Effector CD4-positive, alpha-beta T cell (primary cell): ENCODE results near the gene MRPL24.
"Not testable (repeated sequence)": the region's sequence is repeated elsewhere in the genome, so short reads cannot be mapped to it uniquely, and the experiment has no call there.

Experiments used
- DNase-seq: peaks from one replicate; pipeline ENCODE4 v3.0.0-alpha.2; 2020

Gene MRPL24

GRCh38 chr1:156760092-156760795, 19.4 kb upstream of the MRPL24 start:
- DNase-seq = no peak

DNA sequence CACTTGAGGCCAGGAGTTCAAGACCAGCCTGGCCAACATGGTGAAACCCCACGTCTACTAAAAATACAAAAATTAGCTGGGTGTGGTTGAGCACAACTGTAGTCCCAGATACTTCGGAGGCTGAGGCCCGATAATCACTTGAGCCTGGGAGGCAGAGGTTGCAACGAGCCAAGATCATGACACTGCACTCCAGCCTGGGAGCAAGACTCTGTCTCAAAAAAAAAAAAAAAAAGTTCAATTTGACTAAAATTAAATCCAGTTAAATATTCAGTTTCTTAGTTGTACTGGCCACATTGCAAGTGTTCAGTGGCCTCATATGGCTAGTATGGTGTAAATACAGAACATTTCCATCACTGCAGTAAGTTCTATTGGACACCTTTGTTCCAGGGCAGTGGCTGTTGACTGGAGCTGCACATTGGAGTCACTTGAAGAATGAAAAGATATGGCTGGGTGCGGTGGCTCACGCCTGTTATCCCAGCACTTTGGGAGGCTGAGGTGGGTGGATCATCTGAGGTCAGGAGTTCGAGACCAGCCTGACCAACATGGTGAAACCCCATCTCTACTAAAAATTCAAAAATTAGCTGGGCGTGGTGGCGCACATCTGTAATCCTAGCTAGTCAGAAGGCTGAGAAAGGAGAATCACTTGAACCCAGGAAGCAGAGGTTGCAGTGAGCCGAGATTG, 16.8 kb upstream of the MRPL24 start:
- DNase-seq = not testable (repeated sequence)

- no peak for DNase-seq
These were observed 15.5 kb upstream of the MRPL24 start for GRCh38 chr1:156756355-156756754.

DNA sequence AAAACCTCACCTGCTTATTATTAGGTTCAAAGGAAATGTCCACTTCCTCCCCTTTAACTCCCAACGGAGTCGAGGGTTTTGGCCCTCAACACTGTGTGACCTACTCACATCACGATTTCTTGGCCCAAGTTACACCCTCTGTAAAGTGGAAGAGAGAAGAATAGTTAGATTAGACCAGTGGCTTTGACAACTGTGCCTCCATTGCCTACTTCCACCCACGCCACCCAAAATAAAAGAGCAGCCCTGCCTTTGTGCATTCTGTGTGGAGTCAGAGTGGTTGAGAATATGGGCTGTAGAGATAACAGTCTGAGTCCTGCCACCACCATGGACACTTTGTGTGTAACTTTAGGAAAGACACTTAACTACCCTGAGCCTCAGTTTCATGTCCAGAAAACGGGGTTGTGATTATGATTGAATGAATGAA, 14.7 kb upstream of the MRPL24 start:
- no peak for DNase-seq

DNA sequence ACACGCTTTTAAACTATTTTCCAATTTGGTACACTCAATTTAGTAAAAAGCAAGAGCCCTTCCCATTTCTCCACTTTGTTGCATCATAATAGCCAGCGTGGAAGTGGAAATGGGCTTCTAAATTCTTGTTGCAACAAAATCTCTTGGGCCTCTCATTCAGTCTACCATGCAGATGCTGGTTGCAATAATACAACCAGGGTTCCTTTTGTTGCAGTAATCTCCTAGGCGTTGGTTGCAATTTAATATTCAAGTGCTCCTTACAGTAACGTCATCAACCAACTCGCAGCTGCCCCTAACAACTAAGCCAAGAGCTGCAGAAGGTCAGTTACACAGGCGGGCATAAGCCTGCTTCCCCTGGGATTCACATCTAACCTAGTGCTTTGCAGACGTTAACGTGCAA, 13.3 kb upstream of the MRPL24 start:
- no peak for DNase-seq

GRCh38 chr1:156752843-156753482, 12.1 kb upstream of the MRPL24 start:
- no peak for DNase-seq

DNA sequence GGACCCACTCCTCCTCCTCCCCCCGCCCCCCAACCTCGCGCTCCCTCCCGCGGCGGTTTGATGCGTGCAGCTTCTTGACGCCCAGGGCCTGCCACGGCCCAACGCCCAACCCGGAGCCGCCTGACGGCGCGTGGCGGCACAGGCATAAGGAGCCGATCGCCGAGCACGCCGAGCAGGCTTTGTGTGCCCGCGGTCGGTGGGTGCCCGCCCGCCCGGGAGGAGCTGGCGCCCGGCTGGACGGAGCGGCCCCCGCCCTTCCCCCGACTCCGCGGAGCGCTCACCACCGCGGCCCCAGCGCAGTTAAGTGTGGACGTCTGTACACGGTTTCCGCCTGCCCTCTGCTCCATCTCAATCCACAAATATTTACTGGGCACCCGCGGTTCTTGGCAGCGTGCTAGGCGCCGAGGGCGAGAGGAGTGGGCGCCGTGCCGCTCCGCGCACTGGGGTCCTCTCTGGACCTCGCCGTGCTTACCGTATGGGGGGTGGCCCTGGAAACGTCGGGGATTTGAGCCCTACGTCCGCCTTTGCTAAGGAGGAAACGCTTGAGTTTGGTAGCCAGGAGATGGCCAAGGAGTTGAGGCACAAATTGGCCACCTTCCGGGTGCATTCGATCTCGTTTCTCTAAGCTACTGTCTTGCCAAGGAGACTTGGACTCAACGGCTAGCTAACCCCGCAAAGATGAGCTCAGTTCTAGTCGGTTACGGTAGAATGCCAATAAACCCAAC, 11.0 kb upstream of the MRPL24 start:
- peak; percentile 97 for DNase-seq

DNA sequence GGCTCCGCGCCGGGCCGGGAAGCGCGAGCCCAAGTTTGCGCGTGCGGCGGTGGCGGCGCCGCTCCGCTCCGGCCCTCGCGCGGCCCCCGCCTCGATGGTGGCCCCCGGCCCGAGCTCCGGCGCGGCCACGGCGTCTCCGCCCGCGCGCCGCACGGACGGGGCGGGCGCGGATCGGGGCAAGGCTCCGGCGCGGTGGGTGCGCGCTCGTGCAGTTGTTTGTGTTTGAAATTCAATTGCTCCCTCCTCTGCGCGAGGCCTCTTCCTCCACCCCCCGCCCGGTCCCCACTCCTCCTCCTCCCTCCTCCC, 10.5 kb upstream of the MRPL24 start, which contains the start of gene HDGF:
HDGF (minus strand) TSS at position 225 of the 306 bp plus-strand sequence. CDS start 246 bp downstream, outside the sequence.
- DNase-seq = no peak

DNA sequence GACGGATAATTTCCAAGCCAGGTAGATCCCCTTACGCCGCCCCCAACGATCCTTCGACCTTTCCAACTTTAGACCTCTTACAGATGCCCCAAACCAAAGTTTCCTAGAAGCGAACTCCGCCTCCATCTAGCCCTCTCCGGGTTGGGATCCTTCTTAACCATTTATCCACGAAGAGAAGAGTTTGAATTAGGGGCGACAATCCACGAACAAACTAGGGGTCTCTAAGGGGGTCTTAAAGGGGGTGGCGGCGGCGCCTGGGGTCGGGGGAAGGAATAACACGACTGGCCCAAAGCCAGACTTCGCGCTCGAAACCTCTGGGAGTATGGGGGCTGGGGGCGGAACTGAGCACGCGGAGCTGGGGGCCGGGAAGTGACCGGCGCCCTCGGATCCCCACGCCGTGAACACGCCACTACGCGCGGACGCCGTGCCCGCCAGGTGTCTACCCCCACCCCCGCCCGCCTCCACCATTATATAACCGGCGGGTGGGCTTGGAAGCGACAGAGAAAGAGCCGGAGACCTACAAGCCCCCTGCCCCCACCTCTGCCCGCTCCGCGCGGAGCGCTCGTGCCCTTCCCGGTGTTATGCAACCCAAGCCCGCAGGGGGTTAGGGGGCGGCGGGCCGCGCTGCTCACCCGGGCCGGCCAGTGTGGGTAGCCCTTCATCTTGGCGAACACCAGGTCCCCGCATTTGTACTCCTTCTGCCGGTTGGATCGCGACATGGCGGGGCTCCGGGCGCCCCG, 10.0 kb upstream of the MRPL24 start:
- peak; percentile 14 for DNase-seq

DNA sequence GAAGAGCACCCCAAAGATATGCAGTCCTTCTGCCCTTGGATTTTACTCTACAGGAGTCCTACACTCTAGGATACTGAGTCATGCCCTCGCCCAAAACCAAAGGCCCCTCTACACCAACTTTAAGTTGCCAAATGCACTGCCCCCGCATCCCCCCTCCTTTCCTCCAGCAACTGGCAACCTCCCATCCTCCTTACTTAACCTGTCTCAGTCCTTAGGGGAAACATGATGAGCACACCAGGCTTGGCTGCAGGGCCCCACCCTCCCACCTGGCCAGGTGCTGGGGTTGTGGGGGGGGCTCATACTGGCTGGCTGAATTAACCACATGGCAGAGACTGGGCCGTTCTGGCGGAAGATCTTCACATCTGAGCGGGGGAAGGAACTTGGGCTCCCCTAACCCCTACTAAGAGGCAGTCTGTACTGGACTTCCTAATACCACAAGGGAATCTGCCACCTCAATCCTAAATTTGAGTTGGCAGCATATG, 9.3 kb upstream of the MRPL24 start:
- peak; percentile 20 for DNase-seq

- no peak for DNase-seq
These were observed 8.7 kb upstream of the MRPL24 start for GRCh38 chr1:156749419-156750118.

GRCh38 chr1:156748670-156749418, 8.0 kb upstream of the MRPL24 start:
- no peak for DNase-seq

DNA sequence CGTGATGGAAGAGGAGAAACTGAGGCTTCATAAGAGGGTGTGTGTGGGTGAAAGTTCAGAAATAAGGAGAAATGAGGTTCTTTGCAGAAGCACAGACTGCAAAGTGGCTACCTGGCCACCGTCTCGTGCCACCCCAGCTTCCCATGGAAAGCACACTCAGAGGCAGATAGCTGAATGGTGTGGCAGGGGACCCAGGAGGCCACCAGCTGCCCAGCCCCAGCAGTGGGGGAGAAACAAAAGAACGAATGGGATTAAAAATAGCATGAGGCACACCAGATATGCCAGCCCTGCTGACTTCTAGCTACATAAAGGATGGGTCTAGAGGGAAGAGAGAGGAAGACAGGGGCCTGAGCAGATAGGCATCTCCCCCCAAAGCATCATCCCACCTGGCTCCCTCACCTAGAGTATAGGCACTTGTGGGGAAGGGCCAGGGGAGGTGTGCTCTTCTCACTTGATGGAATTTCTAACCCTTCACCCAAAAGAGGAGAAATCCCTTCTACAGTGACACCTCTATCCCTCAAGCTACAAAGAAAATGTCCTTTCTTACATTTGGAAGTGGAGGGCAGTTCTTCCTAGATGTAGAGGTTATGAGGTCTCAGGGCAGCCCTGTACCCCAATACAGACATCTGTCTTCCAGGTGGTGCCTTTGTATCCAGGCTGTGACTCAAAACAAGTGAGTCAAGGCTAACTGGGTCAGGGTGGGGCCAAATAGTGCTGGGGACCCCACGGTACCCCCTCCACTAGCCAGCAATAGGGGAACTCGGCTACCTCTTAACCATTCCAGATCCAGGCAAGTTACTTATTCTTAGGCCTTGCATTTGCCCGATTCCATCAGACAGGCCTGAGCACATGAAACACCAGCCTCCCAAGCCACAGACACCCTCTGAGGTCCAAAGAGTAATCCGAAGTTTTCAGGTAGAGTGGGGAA, 7.1 kb upstream of the MRPL24 start:
- no peak for DNase-seq

DNA sequence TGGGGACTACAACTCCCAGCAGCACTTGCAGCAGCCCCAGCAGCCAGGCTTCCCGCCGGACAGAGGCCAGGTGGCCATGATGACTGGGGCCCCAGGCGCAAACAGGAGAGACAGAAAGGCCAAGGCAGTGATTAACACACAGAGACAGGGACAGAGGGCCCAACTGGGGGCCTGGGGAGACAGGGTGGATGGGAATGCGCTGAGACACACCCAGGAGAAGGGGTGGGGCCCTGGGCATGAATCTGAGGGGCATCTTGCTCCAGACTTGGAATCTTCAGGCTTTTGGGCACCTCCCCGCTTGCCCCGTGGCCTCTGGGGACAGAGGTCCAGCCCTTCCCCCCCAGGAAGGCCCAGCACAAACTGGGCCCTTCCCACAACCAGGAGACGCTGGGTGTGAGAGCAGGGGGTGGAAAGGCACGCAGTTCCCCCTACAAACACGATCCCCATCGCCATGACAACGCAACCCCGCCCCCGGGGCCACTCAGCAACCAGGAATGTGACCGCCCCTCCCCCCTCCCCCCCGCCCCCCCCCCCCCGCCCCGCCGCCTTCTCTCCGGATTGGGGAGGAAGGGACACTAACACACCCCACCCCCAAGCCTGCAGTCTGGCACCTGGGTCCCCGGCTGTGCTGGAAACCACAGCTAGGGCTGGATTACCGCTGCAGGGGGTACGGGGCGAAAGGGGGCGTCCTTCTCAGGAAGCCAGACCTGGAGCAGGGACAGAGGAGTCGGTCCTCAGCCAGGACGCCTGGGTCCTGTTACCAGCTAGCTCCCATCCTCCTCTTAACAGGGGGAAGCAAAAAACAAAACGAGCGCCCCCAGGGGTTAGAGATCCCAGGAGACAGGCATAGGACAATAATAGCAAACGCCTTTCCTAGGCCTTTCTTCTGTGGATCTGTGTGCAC, 6.1 kb upstream of the MRPL24 start:
- peak; percentile 54 for DNase-seq

DNA sequence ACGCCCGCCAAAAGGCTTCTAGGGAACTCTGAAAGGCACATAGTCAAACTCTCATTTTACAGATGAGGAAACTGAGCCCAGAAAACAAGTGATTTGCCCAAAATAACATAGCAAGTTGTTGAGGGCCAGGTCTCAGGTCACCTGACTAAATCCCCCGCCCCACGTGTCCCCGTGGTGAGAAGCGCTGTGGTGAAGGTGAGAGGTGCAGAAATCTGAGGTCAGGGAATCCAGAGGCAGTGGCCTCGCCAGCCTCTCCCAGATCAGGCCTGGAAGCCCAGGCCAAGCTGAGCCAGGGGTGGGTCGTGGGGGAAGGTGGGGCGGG, 5.5 kb upstream of the MRPL24 start:
- DNase-seq = no peak

DNA sequence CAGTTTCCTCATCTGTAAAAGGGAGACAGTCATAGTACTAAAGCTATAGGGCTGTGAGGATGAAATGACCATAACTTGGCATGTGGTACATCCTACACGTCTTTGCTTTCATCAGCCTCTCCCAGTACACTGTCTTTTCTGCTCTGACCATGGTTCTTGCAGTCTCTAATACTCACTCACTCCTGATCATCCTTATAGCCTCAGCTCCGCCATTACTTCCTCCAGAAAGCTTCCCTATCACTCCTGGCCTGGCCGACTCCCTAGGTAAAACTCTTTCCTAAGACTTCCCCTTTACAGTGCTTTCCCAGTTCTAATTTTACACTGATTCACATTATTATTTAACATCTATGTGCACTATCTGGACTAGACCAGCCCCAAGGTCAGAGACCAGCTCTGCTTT, 5.0 kb upstream of the MRPL24 start:
- no peak for DNase-seq

DNA sequence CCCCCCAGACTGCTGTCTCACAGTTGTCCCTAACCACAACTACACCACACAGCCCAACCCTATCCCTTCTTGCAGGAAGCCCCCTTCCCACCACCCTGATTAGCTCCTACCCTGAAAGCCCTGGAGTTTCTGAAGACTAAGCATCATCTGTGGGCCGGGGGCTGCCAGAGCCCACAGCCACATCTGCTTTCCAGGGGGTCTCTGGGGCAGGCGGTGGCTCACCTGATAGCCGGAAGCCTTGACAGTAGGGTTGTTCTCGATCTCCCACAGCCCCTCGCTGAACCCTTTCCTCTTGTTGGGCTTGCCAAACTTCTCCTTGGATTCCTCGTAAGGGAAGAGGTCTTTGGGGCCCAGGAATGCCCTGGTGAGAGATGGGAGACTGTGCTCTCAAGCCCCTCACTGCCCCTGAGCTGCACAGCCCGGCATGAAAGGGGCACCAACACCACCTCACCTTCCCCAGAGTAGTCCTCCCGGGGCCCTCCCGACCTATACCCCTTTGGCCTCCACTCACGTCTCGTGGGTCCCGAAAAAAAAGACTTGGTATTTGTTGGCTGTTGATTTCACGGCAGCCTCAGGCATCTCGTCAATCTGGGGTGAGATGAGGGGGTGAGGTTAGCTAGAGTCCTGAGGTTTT, 4.0 kb upstream of the MRPL24 start:
- DNase-seq = no peak

DNA sequence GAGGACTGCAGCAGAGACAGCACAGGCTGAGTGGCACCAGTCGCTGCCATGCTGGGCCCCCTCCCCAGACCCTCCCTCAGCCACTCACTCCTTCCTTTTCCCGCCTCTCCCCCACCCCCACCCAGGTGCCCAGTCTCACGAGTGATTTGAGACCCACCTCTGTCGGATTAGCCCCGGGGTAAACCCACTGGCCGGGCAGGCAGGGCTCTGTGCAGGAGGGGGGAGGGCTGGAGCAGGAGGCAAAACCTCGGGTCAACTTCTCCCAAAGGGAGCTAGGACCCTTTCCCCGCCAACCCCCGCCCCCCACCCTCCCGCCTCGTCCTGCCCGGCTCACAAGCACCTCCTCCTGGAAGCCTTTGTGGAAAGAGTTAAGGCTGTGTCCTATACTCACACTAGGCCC, 3.5 kb upstream of the MRPL24 start:
- no peak for DNase-seq
